HL-60 (cell line): ENCODE results near the gene IL3RA.
A peak's percentile ranks its signal among the peaks of the same experiment; 100 is the strongest.

Source experiments
- DNase-seq, 2 experiments: peaks; one replicate each; pipeline ENCODE4 v3.0.0-alpha.2; 2010 to 2020; ENCODE audit warnings: low read depth in 1 of 2, low spot score in 1 of 2
- H3K27ac ChIP-seq: fragments of 250-450 bp; sonication (Bioruptor Pico); replicated peaks from 2 replicates; pipeline ENCODE4 v1.5.1; 2020; ENCODE audit warnings: mild to moderate bottlenecking, moderate library complexity
- H3K27me3 ChIP-seq: fragments of 250-450 bp; sonication (Bioruptor Pico); 2 replicates; pipeline ENCODE4 v1.5.1; 2021; ENCODE audit warnings: mild to moderate bottlenecking, moderate library complexity; ENCODE audit not compliant: insufficient read depth, poor library complexity, severe bottlenecking
- H3K4me3 ChIP-seq: replicated peaks from 2 replicates; pipeline ENCODE4 v1.5.1; 2011; ENCODE audit warnings: mild to moderate bottlenecking, control low read depth, low read length; ENCODE audit not compliant: insufficient read depth
- CTCF ChIP-seq: IDR thresholded peaks from one replicate; pipeline ENCODE4 v1.5.1; 2011; ENCODE audit warnings: low read length, control low read depth, inconsistent platforms; ENCODE audit not compliant: insufficient read depth
- GABPA ChIP-seq: IDR thresholded peaks from 2 replicates; pipeline ENCODE4 v1.6.1; 2012; ENCODE audit warnings: low read depth
- POLR2AphosphoS5 ChIP-seq: IDR thresholded peaks from 2 replicates; pipeline ENCODE4 v1.6.1; 2012; ENCODE audit warnings: low read depth
- REST ChIP-seq: IDR thresholded peaks from 2 replicates; pipeline ENCODE4 v1.6.1; 2012; ENCODE audit warnings: low read depth; ENCODE audit not compliant: insufficient replicate concordance
- SPI1 ChIP-seq: IDR thresholded peaks from 2 replicates; pipeline ENCODE4 v1.6.1; 2012; ENCODE audit warnings: low read depth, mild to moderate bottlenecking, borderline replicate concordance

The IL3RA gene

GRCh38 chrX:1386338-1387127 is 49.9 kb downstream of the IL3RA start:
- no peak for DNase-seq
- Histone ChIP-seq H3K27ac (no peak overlapping the region), H3K27me3 (no peaks in the 10 kb centered on the region), H3K4me3 (no peak overlapping the region)
- TF ChIP-seq GABPA, result no peak
- TF ChIP-seq REST, result no peak
- TF ChIP-seq CTCF, result no peak
- TF ChIP-seq POLR2AphosphoS5, result no peak
- no peak for TF ChIP-seq SPI1

DNA sequence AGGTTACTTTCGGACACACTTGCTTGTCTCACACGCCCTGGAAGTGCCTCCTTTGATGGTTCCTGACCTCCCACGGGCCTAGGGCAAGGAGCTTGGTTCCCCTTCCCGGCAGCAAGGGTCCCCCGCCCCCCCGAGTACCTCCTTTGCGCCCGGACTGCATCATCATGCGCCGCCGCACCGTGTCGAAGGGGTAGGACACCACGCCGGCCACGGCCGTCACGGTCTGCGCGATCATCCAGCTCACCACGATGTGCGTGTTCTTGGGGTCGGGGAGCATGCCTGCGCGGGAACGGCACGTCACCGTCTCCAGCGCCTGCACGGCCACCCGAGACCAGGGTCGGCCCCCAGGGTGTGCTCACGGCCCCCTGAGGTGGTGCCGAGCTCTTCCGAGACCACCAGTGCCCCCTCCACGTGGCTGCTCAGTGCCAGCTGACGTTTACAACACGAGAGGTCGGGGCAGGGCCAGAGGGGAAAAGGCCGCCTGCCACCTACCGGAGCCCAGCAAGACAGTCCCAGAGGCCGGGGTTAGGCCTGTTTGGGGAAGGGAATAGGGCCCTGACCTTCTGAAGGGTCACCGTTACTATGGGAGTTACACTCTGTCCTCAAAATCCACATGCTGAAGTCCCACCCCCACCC is 50.7 kb downstream of the IL3RA start:
- TF ChIP-seq CTCF, result no peak
- no peak for TF ChIP-seq SPI1
- peak; percentile 30; the same call in 1 of the 2 replicates for TF ChIP-seq POLR2AphosphoS5
- TF ChIP-seq REST, result no peak
- Histone ChIP-seq H3K4me3 (no peak overlapping the region), H3K27me3 (no peaks in the 10 kb centered on the region), H3K27ac (no peak overlapping the region)
- DNase-seq, result no peak

- no peak for TF ChIP-seq SPI1
- TF ChIP-seq CTCF, result no peak
- H3K4me3 ChIP-seq, result no peak overlapping the region
- no peak for DNase-seq
- H3K27me3 ChIP-seq, result no peaks in the 10 kb centered on the region
- no peak overlapping the region for H3K27ac ChIP-seq
Observed at GRCh38 chrX:1388651-1389050, 52.1 kb downstream of the IL3RA start.
